HEK293 (cell line): ENCODE measurements around the gene IMPDH1.

ENCODE experiments used
- CTCF ChIP-seq: fragments of 450-650 bp; formaldehyde crosslinking; IDR thresholded peaks from 2 replicates; pipeline ENCODE4 v1.5.1; 2016; ENCODE audit warnings: missing biosample characterization, missing genetic modification characterization
- RBAK ChIP-seq: fragments of 450-650 bp; formaldehyde crosslinking; IDR thresholded peaks from 2 replicates; pipeline ENCODE4 v1.5.1; 2016; ENCODE audit warnings: missing biosample characterization, missing genetic modification characterization
- ZNF274 ChIP-seq, 2 experiments: fragments of 200-500 bp in 1 of 2; fragments of 450-650 bp in 1 of 2; sonication (Bioruptor generic) in 1 of 2; formaldehyde crosslinking in 1 of 2; IDR thresholded peaks; 2 replicates each; pipeline versions ENCODE4 v1.5.1 to v1.6.1; 2014 to 2016; ENCODE audit warnings: borderline replicate concordance in 1 of 2, inconsistent platforms in 1 of 2, low read length in 1 of 2, missing biosample characterization in 1 of 2, missing genetic modification characterization in 1 of 2
- ZNF530 ChIP-seq: fragments of 450-650 bp; formaldehyde crosslinking; IDR thresholded peaks from 2 replicates; pipeline ENCODE4 v1.5.1; 2016; ENCODE audit warnings: low read depth, missing biosample characterization, missing genetic modification characterization
- ZSCAN18 ChIP-seq: fragments of 450-650 bp; formaldehyde crosslinking; IDR thresholded peaks from 2 replicates; pipeline ENCODE4 v1.5.1; 2016; ENCODE audit warnings: missing biosample characterization, missing genetic modification characterization

- TF ChIP-seq ZNF530 (tag by site-specific recombination) (no peak), ZSCAN18 (tag by site-specific recombination) (no peak), CTCF (tag by site-specific recombination) (0 out of 2 replicates have a peak, but pooled peaks have one; percentile 10), ZNF274 (IDR thresholded peaks at IDR 0.05; ENCODE audit: low read length) (no peak), ZNF274 (tag by site-specific recombination; IDR thresholded peaks at IDR 0.05; ENCODE audit: borderline replicate concordance) (no peak), RBAK (tag by site-specific recombination) (no peak)
These were observed 20.0 kb downstream of the IMPDH1 start for GRCh38 chr7:128389618-128390329.
